ENCODE data around the gene PRG3. TPM values are rescaled to one million over a fixed set of nuclear protein-coding genes. Genes with fewer than 3 reads are reported as not detected.

The PRG3 gene
- total RNA-seq, 4 donors from 2014 or later: not detected

GRCh38 chr11:57421805-57422204 is 40.9 kb upstream of the PRG3 start:
- Histone ChIP-seq H3K27me3 (no peaks in the 10 kb centered on the region), H3K4me1 (peaks cover 0 to 48% (median 29%) of the 10 kb centered on the region in 4 donors), H3K4me3 (no peak overlapping the region), H3K36me3 (peaks cover 0 to 69% (median 4%) of the 10 kb centered on the region in 3 donors), H3K9me3 (no peaks in the 10 kb centered on the region), H3K27ac (no peak overlapping the region)
- no peak for DNase-seq (ENCODE audit: low spot score in 2 of 2)
- TF ChIP-seq CTCF (IDR thresholded peaks at IDR 0.05) (no peak), EP300 (IDR thresholded peaks at IDR 0.05) (no peak), POLR2A (IDR thresholded peaks at IDR 0.05) (no peak)

- Histone ChIP-seq H3K4me3 (no peak overlapping the region), H3K27ac (no peak overlapping the region), H3K4me1 (peaks cover 0 to 46% (median 25%) of the 10 kb centered on the region in 4 donors), H3K9me3 (no peaks in the 10 kb centered on the region), H3K36me3 (peaks cover 0 to 77% (median 4%) of the 10 kb centered on the region in 3 donors), H3K27me3 (no peaks in the 10 kb centered on the region)
- no peak for DNase-seq (ENCODE audit: low spot score in 2 of 2)
- TF ChIP-seq CTCF (IDR thresholded peaks at IDR 0.05) (no peak), EP300 (IDR thresholded peaks at IDR 0.05) (no peak), POLR2A (IDR thresholded peaks at IDR 0.05) (no peak)
- WGBS, 2 donors: 76 to 98% methylated on average over 4 of the region's 4 CpGs
Observed at GRCh38 chr11:57421066-57421465, 40.1 kb upstream of the PRG3 start.

- no peak for DNase-seq (ENCODE audit: low spot score in 2 of 2)
- Histone ChIP-seq H3K27ac (peak overlapping the region in 1 of 4 donors; percentile 5), H3K36me3 (peaks cover 0 to 95% (median 4%) of the 10 kb centered on the region in 3 donors), H3K4me1 (peaks cover 0 to 27% (median 6%) of the 10 kb centered on the region in 4 donors), H3K4me3 (no peak overlapping the region), H3K27me3 (no peaks in the 10 kb centered on the region), H3K9me3 (no peaks in the 10 kb centered on the region)
- TF ChIP-seq EP300 (IDR thresholded peaks at IDR 0.05): no peak
- WGBS, 2 donors: 84 to 86% methylated on average over 3 of the region's 3 CpGs
Observed at GRCh38 chr11:57419146-57419545, 38.2 kb upstream of the PRG3 start.

GRCh38 chr11:57418131-57418530 is 37.2 kb upstream of the PRG3 start:
- H3K9me3 ChIP-seq: no peaks in the 10 kb centered on the region
- peaks cover 0 to 21% (median 0%) of the 10 kb centered on the region in 4 donors for H3K4me1 ChIP-seq
- no peak overlapping the region for H3K27ac ChIP-seq
- TF ChIP-seq EP300 (IDR thresholded peaks at IDR 0.05) (no peak), CTCF (IDR thresholded peaks at IDR 0.05) (no peak), POLR2A (IDR thresholded peaks at IDR 0.05) (no peak)
- H3K36me3 ChIP-seq: peaks cover 0 to 95% (median 4%) of the 10 kb centered on the region in 3 donors
- DNase-seq (ENCODE audit: low spot score in 2 of 2): no peak
- no peaks in the 10 kb centered on the region for H3K27me3 ChIP-seq
- H3K4me3 ChIP-seq: no peak overlapping the region

GRCh38 chr11:57417056-57417455 is 36.1 kb upstream of the PRG3 start:
- WGBS, 2 donors: 47 to 57% methylated on average over 4 of the region's 4 CpGs
- no peak overlapping the region for H3K4me3 ChIP-seq
- H3K4me1 ChIP-seq: peaks cover 0 to 11% (median 0%) of the 10 kb centered on the region in 4 donors
- peak in 1 of 2 donors; percentile 19 for TF ChIP-seq EP300 (IDR thresholded peaks at IDR 0.05)
- TF ChIP-seq CTCF (IDR thresholded peaks at IDR 0.05): no peak
- no peak for TF ChIP-seq POLR2A (IDR thresholded peaks at IDR 0.05)
- H3K36me3 ChIP-seq: peaks cover 0 to 97% (median 4%) of the 10 kb centered on the region in 3 donors
- H3K27ac ChIP-seq: peak overlapping the region in 2 of 4 donors; percentile 36 to 42
- H3K9me3 ChIP-seq: no peaks in the 10 kb centered on the region
- H3K27me3 ChIP-seq: no peaks in the 10 kb centered on the region
- DNase-seq (ENCODE audit: low spot score in 2 of 2): peak in 1 of 2 donors; percentile 38

- WGBS, 2 donors: 85 to 86% methylated on average over 3 of the region's 3 CpGs
- H3K27ac ChIP-seq: peak overlapping the region in 2 of 4 donors; percentile 36 to 42
Observed at GRCh38 chr11:57416436-57416835, 35.5 kb upstream of the PRG3 start.

More at GRCh38 chr11:57416436-57416835, 35.5 kb upstream of the PRG3 start:
- peaks cover 0 to 97% (median 4%) of the 10 kb centered on the region in 3 donors for H3K36me3 ChIP-seq
- TF ChIP-seq EP300 (IDR thresholded peaks at IDR 0.05) (no peak), CTCF (IDR thresholded peaks at IDR 0.05) (no peak), POLR2A (IDR thresholded peaks at IDR 0.05) (no peak)
- no peak for DNase-seq (ENCODE audit: low spot score in 2 of 2)
- H3K4me3 ChIP-seq: no peak overlapping the region
- H3K27me3 ChIP-seq: no peaks in the 10 kb centered on the region
- no peaks in the 10 kb centered on the region for H3K9me3 ChIP-seq
- H3K4me1 ChIP-seq: peaks cover 0 to 11% (median 0%) of the 10 kb centered on the region in 4 donors
